NCI-H69 (cell line): ENCODE measurements around the gene CHD9.
"Not testable (repeated sequence)": the region's sequence is repeated elsewhere in the genome, so short reads cannot be mapped to it uniquely, and the experiment has no call there.

Source experiments
- DNase-seq: peaks from one replicate; lab custom pipeline; 2025; lab: John Stamatoyannopoulos, UW

Gene CHD9

GRCh38 chr16:53131363-53132071 lies 76.7 kb downstream of the CHD9 start:
- peak; percentile 59 for DNase-seq

- DNase-seq = no peak
Measured at GRCh38 chr16:53132406-53132805, 77.6 kb downstream of the CHD9 start.

- no peak for DNase-seq
Measured at GRCh38 chr16:53135329-53135728, 80.5 kb downstream of the CHD9 start.

GRCh38 chr16:53142823-53143568 lies 88.2 kb downstream of the CHD9 start:
- DNase-seq = no peak

GRCh38 chr16:53147500-53148065 lies 92.8 kb downstream of the CHD9 start:
- no peak for DNase-seq

GRCh38 chr16:53150769-53151168 lies 96.0 kb downstream of the CHD9 start:
- DNase-seq = no peak

GRCh38 chr16:53152329-53152728 lies 97.5 kb downstream of the CHD9 start:
- no peak for DNase-seq

GRCh38 chr16:53153130-53153529 lies 98.3 kb downstream of the CHD9 start:
- DNase-seq = no peak

GRCh38 chr16:53154513-53154912 lies 99.7 kb downstream of the CHD9 start:
- DNase-seq = no peak

GRCh38 chr16:53156516-53156915 lies 101.7 kb downstream of the CHD9 start:
- no peak for DNase-seq

GRCh38 chr16:53159781-53160436 lies 105.1 kb downstream of the CHD9 start:
- peak; percentile 67 for DNase-seq

- no peak for DNase-seq
Measured at GRCh38 chr16:53166099-53166498, 111.3 kb downstream of the CHD9 start.

- no peak for DNase-seq
Measured at GRCh38 chr16:53168744-53169143, 114.0 kb downstream of the CHD9 start.

- DNase-seq = no peak
Measured at GRCh38 chr16:53172517-53172916, 117.7 kb downstream of the CHD9 start.

- DNase-seq = no peak
Measured at GRCh38 chr16:53175118-53175517, 120.3 kb downstream of the CHD9 start.

GRCh38 chr16:53176434-53176833 lies 121.6 kb downstream of the CHD9 start:
- DNase-seq = no peak

- DNase-seq = no peak
Measured at GRCh38 chr16:53183442-53183841, 128.7 kb downstream of the CHD9 start.

GRCh38 chr16:53185741-53186140 lies 130.9 kb downstream of the CHD9 start:
- DNase-seq = not testable (repeated sequence)

- DNase-seq = no peak
Measured at GRCh38 chr16:53187775-53188174, 133.0 kb downstream of the CHD9 start.

- DNase-seq = no peak
Measured at GRCh38 chr16:53191413-53191812, 136.6 kb downstream of the CHD9 start.

GRCh38 chr16:53198933-53199332 lies 144.1 kb downstream of the CHD9 start:
- DNase-seq = no peak

- DNase-seq = no peak
Measured at GRCh38 chr16:53201900-53202299, 147.1 kb downstream of the CHD9 start.

- no peak for DNase-seq
Measured at GRCh38 chr16:53202398-53202797, 147.6 kb downstream of the CHD9 start.
